ENCODE data around the gene E4F1.

Gene E4F1

GRCh38 chr16:2207872-2208271 lies 15.5 kb upstream of the E4F1 start:
- DNase-seq, result no peak

GRCh38 chr16:2208308-2208707 lies 15.1 kb upstream of the E4F1 start:
- no peak for DNase-seq

GRCh38 chr16:2208772-2209171 lies 14.6 kb upstream of the E4F1 start:
- DNase-seq, result no peak

- DNase-seq, result no peak
Measured at GRCh38 chr16:2209258-2210008, 14.0 kb upstream of the E4F1 start.

GRCh38 chr16:2210009-2210332 lies 13.4 kb upstream of the E4F1 start:
- no peak for DNase-seq

GRCh38 chr16:2210386-2211365 lies 12.7 kb upstream of the E4F1 start, which contains the start of gene BRICD5:
Gene BRICD5 (minus strand): TSS chr16:2210863. CDS start chr16:2210833, 30 bp downstream.
- no peak for DNase-seq

GRCh38 chr16:2211923-2212347 lies 11.5 kb upstream of the E4F1 start:
- DNase-seq, result no peak

- DNase-seq, result no peak
Measured at GRCh38 chr16:2212362-2213324, 10.7 kb upstream of the E4F1 start.

- no peak for DNase-seq
Measured at GRCh38 chr16:2213817-2214718, 9.3 kb upstream of the E4F1 start.

GRCh38 chr16:2214719-2214968 lies 8.7 kb upstream of the E4F1 start, which contains the start of gene PGP:
Gene PGP (minus strand): TSS chr16:2214840. CDS start chr16:2214777, 63 bp downstream.
- DNase-seq, result no peak

- no peak for DNase-seq
Measured at GRCh38 chr16:2216330-2216729, 7.1 kb upstream of the E4F1 start.

- no peak for DNase-seq
Measured at GRCh38 chr16:2223942-2224486, 623 bp downstream of the E4F1 start.

- no peak for DNase-seq
Measured at GRCh38 chr16:2226245-2226793, 2.9 kb downstream of the E4F1 start.

- no peak for DNase-seq
Measured at GRCh38 chr16:2226918-2227317, 3.5 kb downstream of the E4F1 start.

GRCh38 chr16:2228161-2228824 lies 4.9 kb downstream of the E4F1 start:
- DNase-seq, result no peak

- DNase-seq, result no peak
Measured at GRCh38 chr16:2229091-2229490, 5.7 kb downstream of the E4F1 start.

- no peak for DNase-seq
Measured at GRCh38 chr16:2229632-2230250, 6.3 kb downstream of the E4F1 start.

GRCh38 chr16:2230376-2230775 lies 7.0 kb downstream of the E4F1 start:
- no peak for DNase-seq

GRCh38 chr16:2231016-2231931 lies 7.9 kb downstream of the E4F1 start:
- DNase-seq, result no peak
